ENCODE measurements around the gene S100A13. TPM values are rescaled to one million over a fixed set of nuclear protein-coding genes. Genes with fewer than 3 reads are reported as not detected.
"Not testable (repeated sequence)": the region's sequence is repeated elsewhere in the genome, so short reads cannot be mapped to it uniquely, and the experiment has no call there.

S100A13 gene
- total RNA-seq, 1 donor from 2014 or later, result 200 TPM

GRCh38 chr1:153583514-153583913, 43.8 kb downstream of the S100A13 start:
- DNase-seq (ENCODE audit: low spot score); intact Hi-C loops (cut with DNase I): not testable (repeated sequence)

GRCh38 chr1:153582836-153583235, 44.5 kb downstream of the S100A13 start:
- DNase-seq (ENCODE audit: low spot score); intact Hi-C loops (cut with DNase I): not testable (repeated sequence)

- intact Hi-C loops (cut with DNase I), result no loop called here
- no peak for DNase-seq (ENCODE audit: low spot score)
Observed at GRCh38 chr1:153578936-153579335, 48.4 kb downstream of the S100A13 start.

- DNase-seq (ENCODE audit: low spot score), result no peak
- intact Hi-C loops (cut with DNase I), result no loop called here
Observed at GRCh38 chr1:153578490-153578889, 48.8 kb downstream of the S100A13 start.

- intact Hi-C loops (cut with DNase I), result no loop called here
- DNase-seq (ENCODE audit: low spot score), result no peak
Observed at GRCh38 chr1:153577624-153578051, 49.7 kb downstream of the S100A13 start.

GRCh38 chr1:153577138-153577537, 50.2 kb downstream of the S100A13 start:
- no peak for DNase-seq (ENCODE audit: low spot score)
- intact Hi-C loops (cut with DNase I), result no loop called here

GRCh38 chr1:153575497-153575896, 51.8 kb downstream of the S100A13 start:
- DNase-seq (ENCODE audit: low spot score); intact Hi-C loops (cut with DNase I): not testable (repeated sequence)

GRCh38 chr1:153575081-153575491, 52.2 kb downstream of the S100A13 start:
- DNase-seq (ENCODE audit: low spot score); intact Hi-C loops (cut with DNase I): not testable (repeated sequence)

GRCh38 chr1:153573351-153573750, 54.0 kb downstream of the S100A13 start:
- no peak for DNase-seq (ENCODE audit: low spot score)
- intact Hi-C loops (cut with DNase I), result loop anchor here (2.0 to 5.0 kb wide), 3 partner anchors 97 to 414 kb away; partner anchors contain the start of genes ILF2 and RAB13

GRCh38 chr1:153572569-153573015, 54.7 kb downstream of the S100A13 start:
- intact Hi-C loops (cut with DNase I), result loop anchor here (2.0 to 5.0 kb wide), 3 partner anchors 98 to 415 kb away; partner anchors contain the start of genes ILF2 and RAB13
- DNase-seq (ENCODE audit: low spot score), result peak; percentile 86

GRCh38 chr1:153571706-153572105, 55.6 kb downstream of the S100A13 start:
- intact Hi-C loops (cut with DNase I), result loop anchor here (2.0 to 5.0 kb wide), 3 partner anchors 99 to 416 kb away; partner anchors contain the start of genes ILF2 and RAB13
- no peak for DNase-seq (ENCODE audit: low spot score)

GRCh38 chr1:153570874-153571273, 56.4 kb downstream of the S100A13 start:
- DNase-seq (ENCODE audit: low spot score), result no peak
- intact Hi-C loops (cut with DNase I), result loop anchor here (5.0 kb wide), 2 partner anchors 201 to 416 kb away; partner anchors contain the start of gene RAB13

GRCh38 chr1:153569465-153569864, 57.8 kb downstream of the S100A13 start:
- intact Hi-C loops (cut with DNase I), result loop anchor here (2.0 to 5.0 kb wide), 2 partner anchors 47 to 217 kb away; partner anchors contain the start of gene S100A14
- no peak for DNase-seq (ENCODE audit: low spot score)

Other genes starting within 250 kb of the S100A13 start
- gene S100A8, start 236.4 kb downstream of the S100A13 start, total RNA-seq, result 71.3 TPM
- gene S100A7A, start 211.0 kb downstream of the S100A13 start, total RNA-seq, result not detected
- gene S100A7, start 166.9 kb downstream of the S100A13 start, total RNA-seq, result not detected
- 418 TPM for gene S100A6, start 91.5 kb downstream of the S100A13 start, total RNA-seq
- not detected for gene S100A5, start 86.6 kb downstream of the S100A13 start, total RNA-seq
- 107 TPM for gene S100A4, start 81.7 kb downstream of the S100A13 start, total RNA-seq
- 1.3 TPM for gene S100A3, start 78.2 kb downstream of the S100A13 start, total RNA-seq
- 5.0 TPM for gene S100A2, start 61.7 kb downstream of the S100A13 start, total RNA-seq
- gene S100A16, start 14.4 kb downstream of the S100A13 start, total RNA-seq, result 39.8 TPM
- gene S100A14, start 11.2 kb downstream of the S100A13 start, total RNA-seq, result 3.4 TPM
- 1,915 TPM for gene S100A1, start 929 bp upstream of the S100A13 start, total RNA-seq
- 90.4 TPM for gene CHTOP, start 6.6 kb upstream of the S100A13 start, total RNA-seq
- gene SNAPIN, start 31.2 kb upstream of the S100A13 start, total RNA-seq, result 62.1 TPM
- gene ILF2, start 43.5 kb upstream of the S100A13 start, total RNA-seq, result 76.5 TPM
- 14.9 TPM for gene NPR1, start 51.2 kb upstream of the S100A13 start, total RNA-seq
- 35.2 TPM for gene INTS3, start 100.5 kb upstream of the S100A13 start, total RNA-seq
- 9.8 TPM for gene SLC27A3, start 147.9 kb upstream of the S100A13 start, total RNA-seq

All from cardiac septum (tissue), 1 donor.